ENCODE measurements around the gene XK. TPM values are rescaled to one million over a fixed set of nuclear protein-coding genes. Genes with fewer than 3 reads are reported as not detected.

XK gene
- total and polyA plus RNA-seq, 9 of the 15 experiments (the other 6 are each of a cell fraction or from before 2014, with no cell fraction given) = 4.0 to 21.6 (median 11.6) TPM

DNA sequence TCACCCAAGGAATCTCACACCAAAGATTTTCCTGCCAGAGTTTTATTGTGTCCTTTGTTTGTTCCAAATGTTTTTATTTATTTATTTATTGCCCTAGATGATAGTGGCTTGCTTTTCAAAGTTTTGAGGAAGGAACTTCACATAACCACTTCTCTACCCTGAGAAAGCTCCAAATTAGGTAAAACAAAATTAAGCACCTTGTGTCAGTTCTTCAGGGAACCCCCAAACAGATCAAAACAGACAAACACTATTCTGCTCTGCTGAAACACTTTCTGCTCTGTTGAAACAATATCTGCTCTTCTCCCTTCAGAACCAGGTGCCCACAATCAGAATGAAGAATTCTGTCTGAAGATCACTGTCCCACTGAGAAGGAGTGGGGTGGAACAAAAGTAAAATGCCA is 77.8 kb downstream of the XK start (continued):
- TF ChIP-seq, protein P1, sequence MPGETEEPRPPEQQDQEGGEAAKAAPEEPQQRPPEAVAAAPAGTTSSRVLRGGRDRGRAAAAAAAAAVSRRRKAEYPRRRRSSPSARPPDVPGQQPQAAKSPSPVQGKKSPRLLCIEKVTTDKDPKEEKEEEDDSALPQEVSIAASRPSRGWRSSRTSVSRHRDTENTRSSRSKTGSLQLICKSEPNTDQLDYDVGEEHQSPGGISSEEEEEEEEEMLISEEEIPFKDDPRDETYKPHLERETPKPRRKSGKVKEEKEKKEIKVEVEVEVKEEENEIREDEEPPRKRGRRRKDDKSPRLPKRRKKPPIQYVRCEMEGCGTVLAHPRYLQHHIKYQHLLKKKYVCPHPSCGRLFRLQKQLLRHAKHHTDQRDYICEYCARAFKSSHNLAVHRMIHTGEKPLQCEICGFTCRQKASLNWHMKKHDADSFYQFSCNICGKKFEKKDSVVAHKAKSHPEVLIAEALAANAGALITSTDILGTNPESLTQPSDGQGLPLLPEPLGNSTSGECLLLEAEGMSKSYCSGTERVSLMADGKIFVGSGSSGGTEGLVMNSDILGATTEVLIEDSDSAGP (CRISPR knock-in tag; IDR thresholded peaks at IDR 0.05) = no peak
- TF ChIP-seq HDAC1 (IDR thresholded peaks at IDR 0.05) (no peak), NUFIP1 (IDR thresholded peaks at IDR 0.05; ENCODE audit: partially characterized antibody) (no peak), TARDBP (IDR thresholded peaks at IDR 0.05) (no peak), EHMT2 (IDR thresholded peaks at IDR 0.05) (no peak)

DNA sequence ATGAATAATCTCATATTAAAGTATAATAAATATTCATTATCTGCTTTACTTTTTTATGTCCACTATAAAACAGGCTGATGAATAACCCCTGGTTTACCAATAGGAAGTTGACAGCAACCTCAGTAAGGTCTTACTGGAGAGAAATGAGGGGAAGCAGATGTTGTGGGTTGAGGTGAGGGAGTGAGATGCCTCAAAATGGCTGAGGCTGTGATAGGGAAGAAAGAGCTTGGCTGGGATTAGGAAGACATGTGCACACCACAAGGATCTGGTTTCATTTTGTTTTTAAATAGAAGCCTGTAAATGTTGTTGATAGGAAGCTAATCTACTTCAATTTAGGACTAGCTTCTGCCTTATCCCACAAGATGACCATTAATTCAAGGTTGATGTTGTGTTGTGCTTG is 79.9 kb downstream of the XK start:
- CTCF ChIA-PET (ENCODE audit: low intra/inter-chr PET ratio) = no interaction called here

More for the DNA sequence above, 79.9 kb downstream of the XK start:
- no peak overlapping the region for H2AFZ ChIP-seq (ENCODE audit: low read depth, low read length)
- H3K9ac ChIP-seq (ENCODE audit: insufficient read depth in 1 of 2, low read depth in 2 of 2, low read length in 2 of 2) = no peak overlapping the region
- H3K27me3 ChIP-seq (ENCODE audit: control insufficient read depth in 2 of 2, insufficient read depth in 2 of 2, low read length in 2 of 2) = no peaks in the 10 kb centered on the region
- no TSS peak for BruUV-seq (replicated peaks)
- no peak for TF ChIP-seq ZBTB17 (CRISPR knock-in tag; IDR thresholded peaks at IDR 0.05)
- TF ChIP-seq SMARCC2 (IDR thresholded peaks at IDR 0.05; ENCODE audit: low read depth) = no peak
- H3K4me1 ChIP-seq (replicated peaks in 1 of 2; ENCODE audit: control insufficient read depth in 2 of 2, insufficient read depth in 2 of 2, low read length in 2 of 2) = no peaks in the 10 kb centered on the region
- no peak for ATAC-seq
- H3K4me3 ChIP-seq = no peak overlapping the region
- FAIRE-seq = no peak
- H3K79me2 ChIP-seq (ENCODE audit: control insufficient read depth, insufficient read depth, low read length) = no peaks in the 10 kb centered on the region
- H3K27ac ChIP-seq (ENCODE audit: extremely low read depth, low read depth, low read length) = no peak overlapping the region
- POLR2A ChIA-PET = no interaction called here
- H4K20me1 ChIP-seq (replicated peaks; ENCODE audit: control insufficient read depth, insufficient read depth, low read length) = no peaks in the 10 kb centered on the region
- intact Hi-C loops (cut with micrococcal nuclease) (no loop called here), in situ Hi-C loops (cut with MboI) (no loop called here)
- no peak overlapping the region for H3K4me2 ChIP-seq (ENCODE audit: insufficient read depth, low read length)
- H3K36me3 ChIP-seq (ENCODE audit: control insufficient read depth, insufficient read depth, low read length) = no peaks in the 10 kb centered on the region
- no peak for DNase-seq (ENCODE audit: extremely low read depth in 1 of 4, low spot score in 3 of 4)
- no peaks in the 10 kb centered on the region for H3K9me3 ChIP-seq (replicated peaks; ENCODE audit: control insufficient read depth, insufficient read depth, low read depth, low read length)
- no peaks in the 10 kb centered on the region for H3K9me1 ChIP-seq (ENCODE audit: control insufficient read depth, insufficient read depth, low read length)

Data from K562 (cell line).